LNCaP clone FGC (cell line): Measurements from ENCODE around the gene SMCO3.
"Not testable (repeated sequence)": the region's sequence is repeated elsewhere in the genome, so short reads cannot be mapped to it uniquely, and the experiment has no call there.

Experiments
- DNase-seq: peaks from one replicate; pipeline ENCODE4 v3.0.0-alpha.2; 2011; ENCODE audit warnings: low read depth
- H3K4me3 ChIP-seq: 2 replicates; pipeline ENCODE4 v1.5.1; 2011; ENCODE audit warnings: mild to moderate bottlenecking, low read depth, low read length, control low read depth
- TF ChIP-seq, protein P1 (sequence below): IDR thresholded peaks from 2 replicates; pipeline ENCODE4 v1.5.1; 2012; ENCODE audit warnings: mild to moderate bottlenecking; ENCODE audit not compliant: control insufficient read depth, insufficient read depth; ENCODE audit errors: extremely low read depth

The SMCO3 gene

DNA sequence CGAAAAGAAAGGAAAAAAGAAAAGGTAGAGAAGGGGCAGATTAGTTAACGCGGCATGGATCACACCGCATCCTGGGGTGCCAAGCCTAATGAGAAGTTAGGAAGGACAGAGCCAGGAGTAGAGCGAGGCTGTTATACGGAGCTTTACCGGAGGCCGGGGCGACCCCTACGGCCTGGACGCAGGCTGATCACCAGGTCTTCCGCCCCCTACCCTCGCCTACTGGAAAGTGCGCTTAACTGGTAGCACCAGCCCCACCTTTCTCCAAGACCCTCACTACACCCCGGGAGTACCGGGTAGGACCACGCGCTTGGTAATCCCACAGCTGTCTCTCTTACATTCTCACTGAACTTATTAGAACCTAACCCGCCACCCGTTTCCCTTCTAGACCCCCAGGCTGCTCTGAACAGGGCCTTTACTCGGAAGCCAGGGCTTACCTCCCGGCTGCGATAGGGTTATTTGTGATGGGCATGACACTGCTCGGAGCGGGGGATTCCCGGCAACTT is 44.5 kb downstream of the SMCO3 start:
- DNase-seq = no peak
- TF ChIP-seq, protein P1, sequence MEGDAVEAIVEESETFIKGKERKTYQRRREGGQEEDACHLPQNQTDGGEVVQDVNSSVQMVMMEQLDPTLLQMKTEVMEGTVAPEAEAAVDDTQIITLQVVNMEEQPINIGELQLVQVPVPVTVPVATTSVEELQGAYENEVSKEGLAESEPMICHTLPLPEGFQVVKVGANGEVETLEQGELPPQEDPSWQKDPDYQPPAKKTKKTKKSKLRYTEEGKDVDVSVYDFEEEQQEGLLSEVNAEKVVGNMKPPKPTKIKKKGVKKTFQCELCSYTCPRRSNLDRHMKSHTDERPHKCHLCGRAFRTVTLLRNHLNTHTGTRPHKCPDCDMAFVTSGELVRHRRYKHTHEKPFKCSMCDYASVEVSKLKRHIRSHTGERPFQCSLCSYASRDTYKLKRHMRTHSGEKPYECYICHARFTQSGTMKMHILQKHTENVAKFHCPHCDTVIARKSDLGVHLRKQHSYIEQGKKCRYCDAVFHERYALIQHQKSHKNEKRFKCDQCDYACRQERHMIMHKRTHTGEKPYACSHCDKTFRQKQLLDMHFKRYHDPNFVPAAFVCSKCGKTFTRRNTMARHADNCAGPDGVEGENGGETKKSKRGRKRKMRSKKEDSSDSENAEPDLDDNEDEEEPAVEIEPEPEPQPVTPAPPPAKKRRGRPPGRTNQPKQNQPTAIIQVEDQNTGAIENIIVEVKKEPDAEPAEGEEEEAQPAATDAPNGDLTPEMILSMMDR = peak; percentile 36
- peak overlapping the region; percentile 94 for H3K4me3 ChIP-seq

DNA sequence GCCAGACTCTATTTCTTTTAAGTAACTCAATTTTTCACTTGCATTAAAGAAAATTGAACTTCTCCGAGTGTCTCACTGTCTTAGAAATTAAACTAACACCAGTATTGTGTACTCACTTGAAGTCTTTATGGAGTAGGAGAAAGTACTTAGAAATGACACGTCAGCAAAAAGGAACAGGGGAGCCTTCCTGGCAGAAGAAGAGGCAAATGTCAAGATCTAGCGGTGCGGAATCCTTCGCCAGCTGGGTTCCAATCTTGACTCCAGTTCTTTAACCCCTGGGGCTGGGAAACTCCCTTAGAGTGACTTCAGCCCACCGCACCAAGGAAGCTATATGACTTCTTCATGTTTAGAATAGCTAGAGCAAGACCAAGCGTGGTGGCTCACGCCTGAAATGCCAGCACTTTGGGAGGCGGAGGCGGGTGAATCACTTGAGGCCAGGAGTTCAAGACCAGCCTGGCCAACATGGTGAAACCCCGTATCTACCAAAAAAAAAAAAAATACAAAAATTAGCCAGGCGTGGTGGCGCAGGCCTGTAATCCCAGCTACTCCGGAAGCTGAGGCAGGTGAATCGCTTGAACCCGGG is 45.1 kb downstream of the SMCO3 start:
- DNase-seq = no peak
- peak overlapping the region; percentile 94 for H3K4me3 ChIP-seq
- TF ChIP-seq, protein P1 = no peak

DNA sequence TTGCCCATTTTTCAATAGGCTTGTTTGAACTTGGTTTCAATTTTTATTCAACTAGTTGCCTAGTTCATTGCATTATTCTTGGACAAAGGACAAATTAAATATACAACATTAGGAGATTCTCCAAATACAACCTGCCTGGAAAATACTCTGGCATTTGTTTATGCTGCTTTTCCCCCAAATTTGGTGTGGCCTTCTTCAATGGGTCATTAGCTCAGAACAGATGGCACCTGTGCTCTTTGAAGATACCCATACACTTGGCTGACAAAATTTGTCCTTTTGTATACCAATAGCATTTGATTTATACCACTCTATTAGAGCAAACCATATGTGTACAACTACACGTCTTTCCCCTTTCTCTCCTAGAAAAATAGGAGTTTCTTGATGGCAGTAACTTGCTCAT is 46.4 kb downstream of the SMCO3 start:
- DNase-seq = no peak
- TF ChIP-seq, protein P1 = no peak
- H3K4me3 ChIP-seq = no peak overlapping the region

DNA sequence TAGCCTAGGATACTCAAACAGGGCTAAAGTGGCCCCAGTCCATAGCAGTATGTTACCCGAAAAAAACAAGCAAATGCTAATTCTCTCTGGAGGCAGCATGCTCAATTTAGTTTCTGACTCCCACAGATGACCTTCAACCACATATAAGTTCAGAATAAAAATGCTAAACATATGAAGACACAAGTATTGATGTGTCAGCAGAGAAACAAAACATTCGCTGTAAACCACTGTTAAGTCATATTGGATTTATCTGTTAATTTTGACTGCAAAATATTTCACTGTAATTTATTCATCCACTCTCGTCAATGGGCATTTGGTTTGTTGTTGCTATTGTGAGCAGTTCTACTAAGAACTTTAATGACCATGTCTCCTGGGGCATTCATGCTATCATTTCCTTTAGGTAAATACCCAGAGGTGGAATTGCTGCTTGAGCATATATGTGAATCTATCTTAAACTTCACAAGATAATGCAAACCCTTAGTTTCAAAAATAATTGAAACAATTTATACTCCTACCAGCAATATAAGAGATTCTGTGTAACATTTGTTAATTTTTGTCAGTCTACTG is 47.2 kb downstream of the SMCO3 start:
- no peak overlapping the region for H3K4me3 ChIP-seq
- TF ChIP-seq, protein P1 = no peak
- no peak for DNase-seq

DNA sequence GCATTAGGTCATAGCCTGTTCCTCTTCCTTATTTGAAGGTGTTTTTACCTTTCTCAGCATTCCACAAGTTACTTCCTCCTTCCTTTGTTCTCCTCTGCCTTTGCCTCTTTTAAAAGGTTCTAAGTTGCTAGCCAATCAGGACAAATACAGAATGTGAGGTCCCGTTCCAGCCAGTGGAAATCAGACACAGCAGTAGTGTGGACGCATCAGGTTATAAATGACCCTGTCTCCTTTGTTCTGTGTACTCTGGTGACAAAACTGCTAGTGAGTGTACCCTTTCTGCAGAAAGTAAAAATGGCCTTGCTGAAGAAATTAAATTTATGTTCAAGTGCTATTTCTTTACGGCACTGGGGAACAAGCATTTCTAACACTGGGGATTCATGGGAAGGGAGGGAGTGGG is 48.0 kb downstream of the SMCO3 start:
- not testable (repeated sequence) for H3K4me3 ChIP-seq, DNase-seq

DNA sequence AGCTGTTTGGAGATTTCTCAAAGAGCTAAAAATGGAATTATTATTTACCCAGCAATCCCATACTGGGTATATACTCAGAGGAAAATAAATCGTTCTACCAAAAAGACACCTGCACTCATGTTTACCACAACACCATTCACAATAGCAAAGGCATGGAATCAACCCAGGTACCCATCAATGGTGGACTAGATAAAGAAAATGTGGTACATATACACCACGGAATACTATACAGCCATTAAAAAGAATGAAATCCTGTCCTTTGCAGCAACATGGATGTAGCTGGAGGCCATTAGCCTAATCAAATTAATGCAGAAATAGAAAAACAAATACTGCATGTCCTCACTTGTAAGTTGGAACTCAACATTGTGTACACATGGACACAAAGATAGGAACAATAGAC is 48.6 kb downstream of the SMCO3 start:
- no peak overlapping the region for H3K4me3 ChIP-seq
- TF ChIP-seq, protein P1 = no peak
- no peak for DNase-seq

DNA sequence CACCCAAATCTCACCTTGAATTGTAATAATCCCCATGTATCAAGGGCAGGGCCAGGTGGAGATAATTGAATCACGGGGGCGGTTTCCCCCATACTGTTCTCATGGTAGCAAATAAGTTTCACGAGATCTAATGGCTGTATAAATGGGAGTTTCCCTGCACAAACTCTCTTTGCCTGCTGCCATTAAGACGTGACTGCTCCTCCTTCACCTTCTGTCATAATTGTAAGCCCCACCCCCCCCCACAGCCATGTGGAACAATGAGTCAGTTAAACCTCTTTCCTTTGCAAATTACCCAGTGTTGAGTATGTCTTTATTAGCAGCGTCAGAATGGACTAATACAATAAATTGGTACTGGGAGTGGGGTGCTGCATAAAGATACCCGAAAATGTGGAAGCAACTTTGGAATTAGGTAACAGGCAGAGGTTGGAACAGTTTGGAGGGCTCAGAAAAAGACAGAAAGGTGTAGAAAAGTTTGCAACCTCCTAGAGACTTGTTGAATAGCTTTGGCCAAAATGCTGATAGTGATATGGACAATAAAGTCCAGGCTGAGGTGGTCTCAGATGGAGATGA is 54.2 kb downstream of the SMCO3 start:
- not testable (repeated sequence) for DNase-seq, H3K4me3 ChIP-seq
